ENCODE results near the gene C9orf72.

GRCh38 chr9:27538647-27539046 lies 34.6 kb downstream of the C9orf72 start:
- TF ChIP-seq CTCF (conservative IDR thresholded peaks at IDR 0.05 in 1 of 2, IDR thresholded peaks at IDR 0.05 in 1 of 2; ENCODE audit: extremely low read depth in 1 of 2, insufficient read depth in 1 of 2, low read depth in 1 of 2, low read length in 2 of 2): no peak
- no peak for TF ChIP-seq EZH2 (IDR thresholded peaks at IDR 0.05; ENCODE audit: borderline replicate concordance, low read length)
